ENCODE measurements around the gene SREBF2.

DNA sequence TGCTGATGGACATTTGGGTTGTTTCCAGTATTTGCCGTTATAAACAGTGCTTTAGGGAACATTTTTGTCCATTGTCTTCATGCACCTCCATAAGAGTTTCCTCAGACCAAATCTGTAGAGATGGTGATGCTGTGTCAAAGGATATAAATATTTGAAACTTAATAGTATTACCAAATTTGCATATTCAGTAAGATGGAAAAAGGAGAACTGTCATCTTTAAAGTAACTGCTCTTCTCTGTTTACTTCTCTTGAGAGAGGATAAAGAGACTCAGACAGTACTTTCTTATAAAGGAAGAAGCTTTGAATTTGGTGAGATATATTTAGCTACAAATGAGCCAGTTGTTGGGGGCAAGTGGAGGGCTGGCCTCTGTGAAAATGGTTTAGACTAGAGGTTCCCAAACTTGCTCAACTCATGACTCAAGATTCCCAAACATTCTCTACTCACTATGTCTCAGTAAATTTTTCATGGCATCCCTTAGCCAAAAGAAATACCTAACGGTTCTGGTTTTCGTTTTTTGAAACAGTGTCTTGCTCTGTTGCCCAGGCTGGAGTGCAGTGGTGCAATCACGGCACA lies 55.8 kb downstream of the SREBF2 start:
- TF ChIP-seq, protein P1, sequence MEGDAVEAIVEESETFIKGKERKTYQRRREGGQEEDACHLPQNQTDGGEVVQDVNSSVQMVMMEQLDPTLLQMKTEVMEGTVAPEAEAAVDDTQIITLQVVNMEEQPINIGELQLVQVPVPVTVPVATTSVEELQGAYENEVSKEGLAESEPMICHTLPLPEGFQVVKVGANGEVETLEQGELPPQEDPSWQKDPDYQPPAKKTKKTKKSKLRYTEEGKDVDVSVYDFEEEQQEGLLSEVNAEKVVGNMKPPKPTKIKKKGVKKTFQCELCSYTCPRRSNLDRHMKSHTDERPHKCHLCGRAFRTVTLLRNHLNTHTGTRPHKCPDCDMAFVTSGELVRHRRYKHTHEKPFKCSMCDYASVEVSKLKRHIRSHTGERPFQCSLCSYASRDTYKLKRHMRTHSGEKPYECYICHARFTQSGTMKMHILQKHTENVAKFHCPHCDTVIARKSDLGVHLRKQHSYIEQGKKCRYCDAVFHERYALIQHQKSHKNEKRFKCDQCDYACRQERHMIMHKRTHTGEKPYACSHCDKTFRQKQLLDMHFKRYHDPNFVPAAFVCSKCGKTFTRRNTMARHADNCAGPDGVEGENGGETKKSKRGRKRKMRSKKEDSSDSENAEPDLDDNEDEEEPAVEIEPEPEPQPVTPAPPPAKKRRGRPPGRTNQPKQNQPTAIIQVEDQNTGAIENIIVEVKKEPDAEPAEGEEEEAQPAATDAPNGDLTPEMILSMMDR (conservative IDR thresholded peaks at IDR 0.05; ENCODE audit: low read length) = no peak
- no peak for TF ChIP-seq EZH2phosphoT487 (IDR thresholded peaks at IDR 0.05; ENCODE audit: borderline replicate concordance, low read depth, low read length)
